GM10248 (cell line): Measurements from ENCODE around the gene STARD3.

Source experiments
- CTCF ChIA-PET: fragments of 300-600 bp; sonication (Branson Sonifier 250); formaldehyde crosslinking; extraction: SDS; loops from one replicate; lab custom pipeline; 2021; ENCODE audit warnings: antibody characterized with exemption; lab: Yijun Ruan, JAX
- POLR2A ChIA-PET: fragments of 350-650 bp; sonication (Branson Sonifier 250); formaldehyde crosslinking; extraction: SDS; loops from one replicate; lab custom pipeline; 2020; ENCODE audit warnings: antibody characterized with exemption; lab: Yijun Ruan, JAX
- DNase-seq: peaks from one replicate; pipeline ENCODE4 v3.0.0; 2012; ENCODE audit errors: extremely low spot score
- CTCF ChIP-seq: IDR thresholded peaks from 2 replicates; pipeline ENCODE4 v1.5.1; 2012; ENCODE audit warnings: mild to moderate bottlenecking, low read depth; ENCODE audit errors: extremely low read depth, missing control alignments, control extremely low read depth

STARD3 gene

GRCh38 chr17:39647256-39647655, 10.3 kb downstream of the STARD3 start:
- no peak for DNase-seq
- TF ChIP-seq CTCF: no peak
- ChIA-PET POLR2A (no interaction called here), CTCF (interaction anchor here (0.9 to 10.5 kb wide), 6 partner anchors 9 to 25 kb away, joined by 3 to 134 read pairs (median 6); partner anchors contain the start of gene PPP1R1B)

DNA sequence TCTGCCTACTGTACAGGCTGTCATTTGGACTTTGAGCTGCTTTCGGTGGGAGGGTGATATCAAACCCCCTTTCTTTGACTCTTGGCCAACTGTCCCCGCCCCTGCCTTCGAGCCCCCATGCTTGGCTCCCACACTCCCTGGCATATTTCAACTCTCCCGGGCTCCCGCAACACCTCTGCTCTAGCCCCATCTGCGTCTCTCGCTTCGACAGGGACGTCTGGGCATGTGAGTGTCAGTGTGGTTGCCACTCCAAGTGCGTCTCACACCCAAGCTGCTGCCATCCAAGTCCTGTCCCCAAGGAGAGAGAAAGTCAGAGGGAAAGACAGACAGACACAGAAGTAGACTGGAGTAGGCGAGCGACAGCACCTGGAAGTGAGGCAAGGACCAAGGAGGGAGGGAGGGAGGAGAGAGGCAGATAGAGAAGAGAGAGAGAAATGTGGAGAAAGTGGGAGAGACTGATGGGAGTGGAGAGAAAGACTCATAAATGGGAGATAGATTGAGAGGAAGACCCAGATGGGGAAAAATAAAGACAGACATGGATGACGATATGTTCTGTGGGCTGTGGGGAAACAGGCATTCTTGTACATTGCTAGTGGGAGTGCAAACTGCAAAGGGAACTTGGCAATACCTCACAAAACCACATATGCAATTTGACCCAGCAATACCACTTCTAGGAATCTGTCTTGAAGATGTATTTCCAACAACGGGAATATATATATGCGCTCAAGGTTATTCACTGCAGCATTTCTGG, 11.8 kb downstream of the STARD3 start:
- TF ChIP-seq CTCF: no peak
- POLR2A ChIA-PET: no interaction called here
- CTCF ChIA-PET: interaction anchor here (1.4 to 10.5 kb wide), 5 partner anchors 11 to 26 kb away, joined by 3 to 134 read pairs (median 8); partner anchors contain the start of gene PPP1R1B
- DNase-seq: no peak

- no peak for DNase-seq
- TF ChIP-seq CTCF: no peak
- POLR2A ChIA-PET: interaction anchor here (0.6 kb wide), 1 partner anchor 165 kb away, joined by 5 read pairs; no protein-coding TSS in a partner anchor
- CTCF ChIA-PET: interaction anchor here (1.7 to 10.5 kb wide), 5 partner anchors 10 to 105 kb away, joined by 4 to 180 read pairs (median 60); partner anchors contain the start of genes PNMT, PPP1R1B and TCAP
These were observed 13.2 kb downstream of the STARD3 start for GRCh38 chr17:39650121-39650579.

DNA sequence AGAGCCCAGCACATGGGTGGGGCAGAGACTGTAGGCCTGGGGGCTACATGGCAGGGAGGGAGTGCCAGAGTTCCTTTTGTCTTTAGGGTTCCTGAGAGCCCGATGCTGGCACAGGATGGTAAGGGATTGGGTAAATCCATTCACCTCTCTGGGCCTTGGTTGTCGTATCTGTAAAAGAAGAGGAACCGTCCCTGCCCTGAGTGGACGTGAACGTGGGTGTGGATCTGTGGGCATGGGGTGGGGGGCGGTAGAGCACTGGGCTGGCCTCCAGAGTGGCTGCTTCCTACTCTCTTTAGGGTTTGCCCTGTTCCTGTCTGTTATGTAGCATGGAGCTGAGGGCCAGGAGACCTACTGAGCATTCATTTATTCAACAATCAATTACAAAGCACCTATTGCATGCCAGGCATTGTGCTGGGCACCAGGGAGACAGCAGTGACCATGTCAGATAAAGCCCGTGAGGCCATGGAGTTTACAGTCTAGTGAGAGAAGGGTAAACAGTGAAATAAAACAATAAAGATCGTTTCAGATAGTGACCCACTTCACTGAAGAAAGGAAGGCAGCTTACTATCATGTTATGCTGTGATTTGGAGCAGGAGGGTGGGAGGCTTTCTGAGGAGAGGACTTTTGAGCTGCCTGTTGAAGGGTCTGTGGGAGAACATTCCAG, 15.1 kb downstream of the STARD3 start:
- TF ChIP-seq CTCF: no peak
- POLR2A ChIA-PET: no interaction called here
- CTCF ChIA-PET: interaction anchor here (1.0 to 10.5 kb wide), 10 partner anchors 11 to 104 kb away, joined by 3 to 180 read pairs (median 26); partner anchors contain the start of genes MIEN1, PNMT, PPP1R1B and STARD3
- no peak for DNase-seq

GRCh38 chr17:39652587-39653315, 15.8 kb downstream of the STARD3 start:
- ChIA-PET POLR2A (no interaction called here), CTCF (interaction anchor here (1.0 to 10.5 kb wide), 11 partner anchors 11 to 105 kb away, joined by 3 to 180 read pairs (median 22); partner anchors contain the start of genes MIEN1, PNMT, PPP1R1B and STARD3)
- no peak for TF ChIP-seq CTCF
- DNase-seq: no peak

DNA sequence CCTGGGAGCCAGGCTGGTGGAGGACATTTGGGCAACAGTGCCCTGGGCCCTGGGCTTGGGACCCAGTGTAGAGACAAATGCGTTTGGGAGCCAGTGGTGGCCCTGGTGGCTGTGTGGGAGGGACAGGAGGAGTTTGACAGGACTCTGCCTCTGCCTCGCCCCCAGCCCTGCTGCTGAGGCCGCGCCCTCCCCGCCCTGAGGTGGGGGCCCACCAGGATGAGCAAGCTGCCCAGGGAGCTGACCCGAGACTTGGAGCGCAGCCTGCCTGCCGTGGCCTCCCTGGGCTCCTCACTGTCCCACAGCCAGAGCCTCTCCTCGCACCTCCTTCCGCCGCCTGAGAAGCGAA, 16.3 kb downstream of the STARD3 start:
- POLR2A ChIA-PET: no interaction called here
- CTCF ChIA-PET: interaction anchor here (1.0 to 10.5 kb wide), 24 partner anchors 8 to 374 kb away, joined by 3 to 180 read pairs (median 6); partner anchors contain the start of genes MIEN1, PGAP3, PNMT and PPP1R1B
- TF ChIP-seq CTCF: no peak
- no peak for DNase-seq
